ENCODE results near the gene HSDL1.

DNA sequence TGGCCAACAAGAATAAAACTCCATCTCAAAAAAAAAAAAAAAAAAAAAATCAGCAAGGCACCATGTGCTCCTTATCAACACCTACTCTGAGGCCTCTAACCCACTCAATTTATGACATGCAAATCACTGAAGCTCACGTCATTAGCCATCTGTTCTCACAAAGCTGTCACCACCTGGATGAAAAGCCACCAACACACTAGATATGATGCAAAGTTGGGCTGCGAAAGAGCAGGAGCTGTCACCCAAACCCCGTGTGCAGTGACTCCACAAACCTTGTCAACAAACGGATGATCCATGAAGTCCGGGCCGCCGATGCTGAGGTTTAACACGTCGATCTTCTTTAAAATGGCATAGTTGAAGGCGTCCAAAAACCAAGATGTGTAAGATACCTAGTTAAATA lies 53.5 kb downstream of the HSDL1 start:
- TF ChIP-seq, protein P1, sequence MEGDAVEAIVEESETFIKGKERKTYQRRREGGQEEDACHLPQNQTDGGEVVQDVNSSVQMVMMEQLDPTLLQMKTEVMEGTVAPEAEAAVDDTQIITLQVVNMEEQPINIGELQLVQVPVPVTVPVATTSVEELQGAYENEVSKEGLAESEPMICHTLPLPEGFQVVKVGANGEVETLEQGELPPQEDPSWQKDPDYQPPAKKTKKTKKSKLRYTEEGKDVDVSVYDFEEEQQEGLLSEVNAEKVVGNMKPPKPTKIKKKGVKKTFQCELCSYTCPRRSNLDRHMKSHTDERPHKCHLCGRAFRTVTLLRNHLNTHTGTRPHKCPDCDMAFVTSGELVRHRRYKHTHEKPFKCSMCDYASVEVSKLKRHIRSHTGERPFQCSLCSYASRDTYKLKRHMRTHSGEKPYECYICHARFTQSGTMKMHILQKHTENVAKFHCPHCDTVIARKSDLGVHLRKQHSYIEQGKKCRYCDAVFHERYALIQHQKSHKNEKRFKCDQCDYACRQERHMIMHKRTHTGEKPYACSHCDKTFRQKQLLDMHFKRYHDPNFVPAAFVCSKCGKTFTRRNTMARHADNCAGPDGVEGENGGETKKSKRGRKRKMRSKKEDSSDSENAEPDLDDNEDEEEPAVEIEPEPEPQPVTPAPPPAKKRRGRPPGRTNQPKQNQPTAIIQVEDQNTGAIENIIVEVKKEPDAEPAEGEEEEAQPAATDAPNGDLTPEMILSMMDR (IDR thresholded peaks at IDR 0.05) = no peak
- no peak for TF ChIP-seq EZH2 (IDR thresholded peaks at IDR 0.05; ENCODE audit: borderline replicate concordance, insufficient read depth, low read depth, low read length, poor library complexity, severe bottlenecking)

All from B cell (primary cell).